Measurements from ENCODE around the gene NELL1.

NELL1 gene

DNA sequence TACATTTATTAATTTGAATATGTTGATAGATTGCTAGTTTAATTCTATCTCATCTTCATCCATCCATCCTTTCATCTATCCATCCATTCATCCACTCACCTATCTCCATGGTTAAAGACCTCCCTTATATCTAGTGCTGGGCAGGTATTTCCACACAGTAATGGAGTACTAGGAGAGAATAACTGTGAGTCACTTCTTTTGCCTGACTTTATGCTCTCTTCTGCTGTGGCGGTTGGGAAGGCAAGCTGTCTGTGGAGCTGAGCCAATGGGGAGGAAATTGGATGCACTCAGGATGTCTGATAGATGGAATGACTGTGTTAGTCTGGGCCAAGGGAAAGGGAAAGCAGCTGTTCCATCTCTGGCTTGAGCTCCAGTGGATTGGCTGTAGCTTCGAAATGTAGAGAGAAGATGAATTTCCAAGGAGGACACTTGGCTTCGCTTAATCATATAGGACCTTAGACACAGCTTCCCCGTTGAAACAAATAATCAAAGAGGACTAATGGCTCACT lies 60.3 kb downstream of the NELL1 start:
- DNase-seq (no peak), ATAC-seq (ENCODE audit: insufficient read depth, low read depth) (no peak)
- Histone ChIP-seq H3K4me2 (ENCODE audit: insufficient read depth, low read length) (no peak overlapping the region), H3K27me3 (ENCODE audit: insufficient read depth, low read length, poor library complexity) (no peaks in the 10 kb centered on the region), H3K36me3 (ENCODE audit: insufficient read depth, low read length) (no peaks in the 10 kb centered on the region), H3K9ac (ENCODE audit: low read depth, low read length) (no peak overlapping the region), H3K4me1 (ENCODE audit: insufficient read depth, low read length) (no peaks in the 10 kb centered on the region), H4K20me1 (ENCODE audit: insufficient read depth, low read length) (no peaks in the 10 kb centered on the region), H3K4me3 (ENCODE audit: low read depth in 1 of 2, low read length in 2 of 2) (no peak overlapping the region), H2AFZ (ENCODE audit: low read depth, low read length) (no peak overlapping the region), H3K79me2 (ENCODE audit: insufficient read depth, low read length) (no peaks in the 10 kb centered on the region), H3K9me3 (ENCODE audit: insufficient read depth, low read length, severe bottlenecking) (no peaks in the 10 kb centered on the region), H3K27ac (ENCODE audit: low read length) (no peak overlapping the region)
- no peak for TF ChIP-seq EZH2 (IDR thresholded peaks at IDR 0.05; ENCODE audit: borderline replicate concordance, low read depth, low read length, severe bottlenecking)
- TF ChIP-seq, protein P1, sequence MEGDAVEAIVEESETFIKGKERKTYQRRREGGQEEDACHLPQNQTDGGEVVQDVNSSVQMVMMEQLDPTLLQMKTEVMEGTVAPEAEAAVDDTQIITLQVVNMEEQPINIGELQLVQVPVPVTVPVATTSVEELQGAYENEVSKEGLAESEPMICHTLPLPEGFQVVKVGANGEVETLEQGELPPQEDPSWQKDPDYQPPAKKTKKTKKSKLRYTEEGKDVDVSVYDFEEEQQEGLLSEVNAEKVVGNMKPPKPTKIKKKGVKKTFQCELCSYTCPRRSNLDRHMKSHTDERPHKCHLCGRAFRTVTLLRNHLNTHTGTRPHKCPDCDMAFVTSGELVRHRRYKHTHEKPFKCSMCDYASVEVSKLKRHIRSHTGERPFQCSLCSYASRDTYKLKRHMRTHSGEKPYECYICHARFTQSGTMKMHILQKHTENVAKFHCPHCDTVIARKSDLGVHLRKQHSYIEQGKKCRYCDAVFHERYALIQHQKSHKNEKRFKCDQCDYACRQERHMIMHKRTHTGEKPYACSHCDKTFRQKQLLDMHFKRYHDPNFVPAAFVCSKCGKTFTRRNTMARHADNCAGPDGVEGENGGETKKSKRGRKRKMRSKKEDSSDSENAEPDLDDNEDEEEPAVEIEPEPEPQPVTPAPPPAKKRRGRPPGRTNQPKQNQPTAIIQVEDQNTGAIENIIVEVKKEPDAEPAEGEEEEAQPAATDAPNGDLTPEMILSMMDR (IDR thresholded peaks at IDR 0.05; ENCODE audit: borderline replicate concordance, extremely low read depth, low read length, poor library complexity, severe bottlenecking), result no peak

DNA sequence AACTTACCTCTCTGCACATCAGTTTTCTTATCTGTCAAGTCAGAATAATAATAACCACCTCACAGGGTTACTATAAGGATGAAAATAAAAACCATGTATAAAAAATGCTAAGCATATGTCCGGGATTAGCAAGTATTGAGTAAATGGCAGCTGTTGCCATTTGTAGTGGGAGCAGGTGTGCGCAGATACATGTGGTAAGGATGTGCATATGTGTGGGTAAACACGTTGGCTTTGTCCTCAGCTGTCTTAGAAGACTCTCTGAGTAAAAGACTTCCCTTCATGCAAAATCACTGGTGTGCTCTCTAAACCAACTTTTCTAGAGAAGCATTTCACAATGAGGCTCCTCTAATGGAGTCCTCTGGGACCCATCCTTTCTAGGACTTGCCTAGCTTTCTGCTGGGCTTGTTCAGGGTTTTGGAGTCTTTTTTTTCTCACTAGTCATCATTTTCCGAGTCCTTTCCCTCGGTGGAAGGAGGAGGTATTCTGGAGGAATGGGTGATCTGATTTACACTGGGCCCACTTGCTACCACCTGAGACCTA lies 62.4 kb downstream of the NELL1 start:
- H3K27ac ChIP-seq (ENCODE audit: low read length), result no peak overlapping the region
- no peaks in the 10 kb centered on the region for H4K20me1 ChIP-seq (ENCODE audit: insufficient read depth, low read length)
- H2AFZ ChIP-seq (ENCODE audit: low read depth, low read length), result no peak overlapping the region
- H3K9me3 ChIP-seq (ENCODE audit: insufficient read depth, low read length, severe bottlenecking), result no peaks in the 10 kb centered on the region
- no peak for ATAC-seq (ENCODE audit: insufficient read depth, low read depth)
- H3K4me2 ChIP-seq (ENCODE audit: insufficient read depth, low read length), result no peak overlapping the region
- no peaks in the 10 kb centered on the region for H3K27me3 ChIP-seq (ENCODE audit: insufficient read depth, low read length, poor library complexity)
- H3K36me3 ChIP-seq (ENCODE audit: insufficient read depth, low read length), result no peaks in the 10 kb centered on the region
- no peak for TF ChIP-seq EZH2 (IDR thresholded peaks at IDR 0.05; ENCODE audit: borderline replicate concordance, low read depth, low read length, severe bottlenecking)
- TF ChIP-seq, protein P1 (IDR thresholded peaks at IDR 0.05; ENCODE audit: borderline replicate concordance, extremely low read depth, low read length, poor library complexity, severe bottlenecking), result no peak
- H3K79me2 ChIP-seq (ENCODE audit: insufficient read depth, low read length), result no peaks in the 10 kb centered on the region
- H3K4me1 ChIP-seq (ENCODE audit: insufficient read depth, low read length), result no peaks in the 10 kb centered on the region
- no peak overlapping the region for H3K9ac ChIP-seq (ENCODE audit: low read depth, low read length)
- DNase-seq, result no peak
- H3K4me3 ChIP-seq (ENCODE audit: low read depth in 1 of 2, low read length in 2 of 2), result no peak overlapping the region

DNA sequence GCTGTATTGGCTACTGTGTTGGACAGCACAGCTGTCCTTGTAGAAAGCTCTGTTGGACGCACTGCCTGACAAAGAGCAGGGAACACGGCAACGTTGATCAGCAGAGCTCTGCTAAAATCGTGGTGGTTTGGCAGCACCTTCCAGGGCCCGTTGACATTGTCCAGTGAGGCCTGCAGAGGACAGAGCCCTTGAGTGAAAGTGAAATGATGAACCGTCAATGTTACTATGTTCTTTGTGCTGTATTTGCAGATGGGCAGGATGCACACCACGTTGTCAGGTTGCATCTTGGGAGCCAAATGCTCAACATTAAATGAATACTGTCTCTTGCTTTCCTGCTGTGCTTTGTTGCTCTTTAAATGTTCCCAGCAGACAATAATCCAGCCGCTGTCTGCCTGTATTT lies 69.7 kb downstream of the NELL1 start:
- Histone ChIP-seq H3K27ac (ENCODE audit: low read length) (no peak overlapping the region), H3K4me3 (ENCODE audit: low read depth in 1 of 2, low read length in 2 of 2) (no peak overlapping the region), H3K9me3 (ENCODE audit: insufficient read depth, low read length, severe bottlenecking) (no peaks in the 10 kb centered on the region), H3K36me3 (ENCODE audit: insufficient read depth, low read length) (no peaks in the 10 kb centered on the region), H3K27me3 (ENCODE audit: insufficient read depth, low read length, poor library complexity) (no peaks in the 10 kb centered on the region), H3K9ac (ENCODE audit: low read depth, low read length) (no peak overlapping the region), H2AFZ (ENCODE audit: low read depth, low read length) (no peak overlapping the region), H4K20me1 (ENCODE audit: insufficient read depth, low read length) (no peaks in the 10 kb centered on the region), H3K79me2 (ENCODE audit: insufficient read depth, low read length) (no peaks in the 10 kb centered on the region), H3K4me2 (ENCODE audit: insufficient read depth, low read length) (no peak overlapping the region), H3K4me1 (ENCODE audit: insufficient read depth, low read length) (no peaks in the 10 kb centered on the region)
- no peak for ATAC-seq (ENCODE audit: insufficient read depth, low read depth)
- DNase-seq, result no peak
- TF ChIP-seq, protein P1 (IDR thresholded peaks at IDR 0.05; ENCODE audit: borderline replicate concordance, extremely low read depth, low read length, poor library complexity, severe bottlenecking), result no peak
- no peak for TF ChIP-seq EZH2 (IDR thresholded peaks at IDR 0.05; ENCODE audit: borderline replicate concordance, low read depth, low read length, severe bottlenecking)
